ENCODE results near the gene ZNF205.

DNA sequence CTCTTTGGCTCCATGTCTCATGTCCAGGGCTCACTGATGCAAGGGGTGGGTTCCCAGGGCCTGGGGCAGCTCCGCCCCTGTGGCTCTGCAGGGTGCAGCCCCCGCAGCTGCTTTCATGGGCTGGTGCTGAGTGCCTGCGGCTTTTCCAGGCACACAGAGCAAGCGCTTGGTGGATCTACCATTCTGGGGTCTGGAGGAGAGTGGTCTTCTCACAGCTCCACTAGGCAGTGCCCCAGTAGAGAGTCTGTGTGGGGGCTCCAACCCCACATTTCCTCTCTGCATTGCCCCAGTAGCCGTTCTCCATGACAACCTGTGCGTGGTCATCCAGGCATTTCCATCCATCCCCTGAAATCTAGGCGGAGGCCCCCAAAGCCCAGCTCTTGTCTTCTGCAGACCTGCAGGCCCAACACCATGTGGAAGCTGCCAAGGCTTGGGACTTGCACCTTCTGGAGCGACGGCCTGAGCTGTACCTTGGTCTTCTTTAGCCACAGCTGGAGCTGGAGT lies 41.7 kb upstream of the ZNF205 start:
- TF ChIP-seq POLR2A (IDR thresholded peaks at IDR 0.05): no peak
- TF ChIP-seq, protein P1, sequence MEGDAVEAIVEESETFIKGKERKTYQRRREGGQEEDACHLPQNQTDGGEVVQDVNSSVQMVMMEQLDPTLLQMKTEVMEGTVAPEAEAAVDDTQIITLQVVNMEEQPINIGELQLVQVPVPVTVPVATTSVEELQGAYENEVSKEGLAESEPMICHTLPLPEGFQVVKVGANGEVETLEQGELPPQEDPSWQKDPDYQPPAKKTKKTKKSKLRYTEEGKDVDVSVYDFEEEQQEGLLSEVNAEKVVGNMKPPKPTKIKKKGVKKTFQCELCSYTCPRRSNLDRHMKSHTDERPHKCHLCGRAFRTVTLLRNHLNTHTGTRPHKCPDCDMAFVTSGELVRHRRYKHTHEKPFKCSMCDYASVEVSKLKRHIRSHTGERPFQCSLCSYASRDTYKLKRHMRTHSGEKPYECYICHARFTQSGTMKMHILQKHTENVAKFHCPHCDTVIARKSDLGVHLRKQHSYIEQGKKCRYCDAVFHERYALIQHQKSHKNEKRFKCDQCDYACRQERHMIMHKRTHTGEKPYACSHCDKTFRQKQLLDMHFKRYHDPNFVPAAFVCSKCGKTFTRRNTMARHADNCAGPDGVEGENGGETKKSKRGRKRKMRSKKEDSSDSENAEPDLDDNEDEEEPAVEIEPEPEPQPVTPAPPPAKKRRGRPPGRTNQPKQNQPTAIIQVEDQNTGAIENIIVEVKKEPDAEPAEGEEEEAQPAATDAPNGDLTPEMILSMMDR (IDR thresholded peaks at IDR 0.05): no peak

Measured in right lobe of liver (tissue), 4 donors.